GM12892 (cell line): ENCODE measurements around the gene FBXO34.

Experiments
- POLR2A ChIP-seq: IDR thresholded peaks from 2 replicates; pipeline ENCODE4 v1.6.1; 2011; ENCODE audit warnings: low read depth, low read length, control low read depth
- POLR2AphosphoS5 ChIP-seq: IDR thresholded peaks from 2 replicates; pipeline ENCODE4 v1.6.1; 2011; ENCODE audit warnings: low read depth, low read length, control low read depth

DNA sequence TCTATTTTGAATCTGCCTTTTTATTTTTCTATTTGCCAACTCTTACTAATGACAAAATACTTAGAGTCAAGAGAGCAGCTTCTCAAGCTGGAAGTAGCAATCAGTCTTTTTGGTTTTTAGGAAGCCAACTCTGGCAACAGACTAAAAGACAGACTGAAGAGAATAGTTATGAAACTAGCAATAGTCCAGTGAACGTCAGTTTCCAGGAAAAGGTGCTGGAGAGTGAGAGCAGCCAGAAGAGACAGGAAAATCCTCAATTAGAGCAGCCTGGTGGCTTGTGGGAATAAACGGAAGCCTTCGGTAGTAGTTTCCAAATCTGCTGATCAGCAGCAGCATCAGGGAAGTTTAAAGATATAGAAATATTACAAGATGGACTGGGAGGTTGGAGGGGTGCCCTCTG is 113.3 kb downstream of the FBXO34 start:
- TF ChIP-seq POLR2AphosphoS5: no peak
- TF ChIP-seq POLR2A: no peak
